SK-N-SH (cell line): ENCODE measurements around the gene DNAJC1. TPM values are rescaled to one million over a fixed set of nuclear protein-coding genes. Genes with fewer than 3 reads are reported as not detected.

Experiments
- CTCF ChIA-PET: fragments of 300-600, 350-600 bp; formaldehyde crosslinking; extraction: SDS; loops from one replicate; lab custom pipeline; 2021; lab: Yijun Ruan, JAX
- POLR2A ChIA-PET: fragments of 350-600 bp; sonication (Branson Sonifier 250); formaldehyde crosslinking; extraction: SDS; loops from one replicate; lab custom pipeline; 2020; ENCODE audit warnings: antibody characterized with exemption, inconsistent platforms; lab: Yijun Ruan, JAX
- DNase-seq: peaks from one replicate; pipeline ENCODE4 v3.0.0; 2012
- H2AFZ ChIP-seq: fragments of 200-600 bp; sonication (generic); 2 replicates; pipeline ENCODE4 v1.8.1; 2016; ENCODE audit warnings: antibody characterized with exemption, mild to moderate bottlenecking, low read depth
- H3F3A ChIP-seq: fragments of 200-600 bp; sonication (generic); replicated peaks from 2 replicates; pipeline ENCODE3; 2016; ENCODE audit warnings: antibody characterized with exemption, mild to moderate bottlenecking; ENCODE audit not compliant: insufficient read depth
- H3K27ac ChIP-seq, 2 experiments: fragments of 200-500 bp in 1 of 2; fragments of 200-600 bp in 1 of 2; sonication (Bioruptor generic) in 1 of 2; sonication (generic), shearing (Covaris generic) in 1 of 2; 2 replicates each; pipeline versions ENCODE4 v1.5.1 to v1.6.1; 2014 to 2016; ENCODE audit warnings: low read depth in 2 of 2, inconsistent platforms in 1 of 2, low read length in 1 of 2, mild to moderate bottlenecking in 1 of 2, mixed read lengths in 1 of 2
- H3K27me3 ChIP-seq: fragments of 200-600 bp; sonication (generic), shearing (Covaris generic); 2 replicates; pipeline ENCODE4 v1.6.1; 2016; ENCODE audit warnings: mixed run types; ENCODE audit not compliant: insufficient read depth
- H3K36me3 ChIP-seq, 2 experiments: fragments of 200-500 bp in 1 of 2; fragments of 200-600 bp in 1 of 2; sonication (Bioruptor generic) in 1 of 2; sonication (generic) in 1 of 2; replicated peaks in 1 of 2; 2 replicates each; pipeline versions ENCODE3 to v1.5.1; 2014 to 2016; ENCODE audit warnings: low read length in 1 of 2, mild to moderate bottlenecking in 1 of 2; ENCODE audit not compliant: insufficient read depth in 2 of 2, control insufficient read depth in 1 of 2
- H3K4me1 ChIP-seq, 2 experiments: fragments of 200-500 bp in 1 of 2; fragments of 200-600 bp in 1 of 2; sonication (Bioruptor generic) in 1 of 2; sonication (generic), shearing (Covaris generic) in 1 of 2; 2 replicates each; pipeline versions ENCODE4 v1.5.1 to v1.6.1; 2014 to 2016; ENCODE audit warnings: low read depth in 1 of 2, low read length in 1 of 2, mixed run types in 1 of 2; ENCODE audit not compliant: insufficient read depth in 2 of 2, control insufficient read depth in 1 of 2
- H3K4me2 ChIP-seq: fragments of 200-600 bp; sonication (generic), shearing (Covaris generic); 2 replicates; pipeline ENCODE4 v1.6.1; 2017; ENCODE audit warnings: mixed run types
- H3K4me3 ChIP-seq, 2 experiments: fragments of 200-500 bp in 1 of 2; fragments of 200-600 bp in 1 of 2; sonication (Bioruptor generic) in 1 of 2; sonication (generic), shearing (Covaris generic) in 1 of 2; 2 replicates each; pipeline versions ENCODE4 v1.5.1 to v1.8.1; 2014 to 2016; ENCODE audit warnings: low read depth in 2 of 2, inconsistent platforms in 1 of 2, low read length in 1 of 2, mild to moderate bottlenecking in 1 of 2, mixed read lengths in 1 of 2, moderate library complexity in 1 of 2
- H3K79me2 ChIP-seq: fragments of 200-600 bp; sonication (generic); 2 replicates; pipeline ENCODE4 v1.8.1; 2017; ENCODE audit warnings: mild to moderate bottlenecking; ENCODE audit not compliant: insufficient read depth
- H3K9ac ChIP-seq: fragments of 200-600 bp; sonication (generic); 2 replicates; pipeline ENCODE4 v1.6.1; 2017; ENCODE audit warnings: mixed run types
- H3K9me2 ChIP-seq: fragments of 200-600 bp; sonication (generic); 2 replicates; pipeline ENCODE4 v1.6.1; 2017; ENCODE audit warnings: mixed run types
- H3K9me3 ChIP-seq: fragments of 200-600 bp; sonication (generic); 2 replicates; pipeline ENCODE4 v1.6.1; 2017; ENCODE audit warnings: mixed run types, mild to moderate bottlenecking, moderate library complexity
- H4K20me1 ChIP-seq: fragments of 200-600 bp; sonication (generic); 2 replicates; pipeline ENCODE4 v1.6.1; 2017; ENCODE audit warnings: mild to moderate bottlenecking, mixed run types; ENCODE audit not compliant: insufficient read depth
- CTCF ChIP-seq: fragments of 200-600 bp; sonication (generic); IDR thresholded peaks from 2 replicates; pipeline ENCODE4 v1.6.1; 2017; ENCODE audit warnings: antibody characterized with exemption, mild to moderate bottlenecking, moderate library complexity
- EZH2phosphoT487 ChIP-seq: fragments of 200-600 bp; sonication (generic); IDR thresholded peaks from 2 replicates; pipeline ENCODE4 v1.6.1; 2017; ENCODE audit warnings: low read depth, mixed run types, mild to moderate bottlenecking, antibody characterized with exemption, moderate library complexity, borderline replicate concordance
- FOXJ3 ChIP-seq: sonication (generic); formaldehyde crosslinking; IDR thresholded peaks from 2 replicates; pipeline ENCODE4 v1.5.1; 2020; ENCODE audit warnings: mild to moderate bottlenecking, missing genetic modification reagents
- GABPA ChIP-seq: IDR thresholded peaks from 2 replicates; pipeline ENCODE4 v1.4.0; 2012; ENCODE audit warnings: low read depth, mild to moderate bottlenecking
- GATA2 ChIP-seq: sonication (generic); formaldehyde crosslinking; IDR thresholded peaks from 2 replicates; pipeline ENCODE4 v1.5.0; 2020; ENCODE audit warnings: mild to moderate bottlenecking, missing genetic modification reagents
- JUND ChIP-seq: IDR thresholded peaks from 2 replicates; pipeline ENCODE4 v1.4.0; 2012
- MXI1 ChIP-seq: IDR thresholded peaks from 2 replicates; pipeline ENCODE4 v1.6.1; 2012; ENCODE audit warnings: mild to moderate bottlenecking, low read depth, low read length, improper control_type of control experiment
- NRF1 ChIP-seq: IDR thresholded peaks from 2 replicates; pipeline ENCODE4 v1.6.1; 2012; ENCODE audit warnings: low read depth, mild to moderate bottlenecking, low read length
- PBX3 ChIP-seq: IDR thresholded peaks from 2 replicates; pipeline ENCODE4; 2012
- POLR2AphosphoS5 ChIP-seq: IDR thresholded peaks from 2 replicates; pipeline ENCODE4 v1.6.1; 2012; ENCODE audit warnings: low read depth, low read length
- RAD21 ChIP-seq: IDR thresholded peaks from 2 replicates; pipeline ENCODE4 v1.6.1; 2012; ENCODE audit warnings: mild to moderate bottlenecking, low read length
- REST ChIP-seq: IDR thresholded peaks from 2 replicates; pipeline ENCODE4 v1.6.1; 2012; ENCODE audit warnings: mild to moderate bottlenecking, low read depth, low read length, moderate library complexity
- RXRA ChIP-seq: IDR thresholded peaks from 2 replicates; pipeline ENCODE4 v1.4.0; 2012; ENCODE audit warnings: low read depth, mild to moderate bottlenecking, borderline replicate concordance
- SIN3A ChIP-seq: IDR thresholded peaks from 2 replicates; pipeline ENCODE4 v1.6.1; 2012; ENCODE audit warnings: low read depth, mild to moderate bottlenecking, low read length, moderate library complexity, borderline replicate concordance
- SMC3 ChIP-seq: IDR thresholded peaks from 2 replicates; pipeline ENCODE4 v1.6.1; 2012; ENCODE audit warnings: low read depth, low read length, improper control_type of control experiment
- TAF1 ChIP-seq: IDR thresholded peaks from 2 replicates; pipeline ENCODE4 v1.6.1; 2012; ENCODE audit warnings: low read depth, mild to moderate bottlenecking, low read length, moderate library complexity, borderline replicate concordance
- USF1 ChIP-seq: IDR thresholded peaks from 2 replicates; pipeline ENCODE4 v1.4.0; 2012; ENCODE audit warnings: low read depth, borderline replicate concordance
- YY1 ChIP-seq: IDR thresholded peaks from 2 replicates; pipeline ENCODE4 v1.4.0; 2012; ENCODE audit warnings: low read depth, mild to moderate bottlenecking
- ZBTB33 ChIP-seq: IDR thresholded peaks from 2 replicates; pipeline ENCODE4 v1.4.0; 2012; ENCODE audit warnings: low read depth, borderline replicate concordance
- WGBS: methylation state at CpG from one replicate; pipeline ENCODE4 v1.1.6; 2017; ENCODE audit warnings: low lambda C conversion rate; 5-methylcytosine and 5-hydroxymethylcytosine counted together
- polyA plus RNA-seq, 3 experiments: library from polyadenylated mRNA; depleted of rRNA; stranded (reverse); fragments of >200 nt; gene quantifications; 2 replicates each; pipeline ENCODE4 v1.2.3, GENCODE V29; 2012

The DNAJC1 gene
- polyA plus RNA-seq, 1 of the 3 experiments (the other 2 are of a cell fraction) = 9.3 TPM

GRCh38 chr10:21749788-21750187 is 253.7 kb downstream of the DNAJC1 start:
- DNase-seq = no peak
- no peak overlapping the region for H3K4me2 ChIP-seq
- no peaks in the 10 kb centered on the region for H3F3A ChIP-seq
- no peak overlapping the region for H3K9ac ChIP-seq
- H3K36me3 ChIP-seq = peaks cover 3 to 7% of the 10 kb centered on the region in 2 experiments
- no peaks in the 10 kb centered on the region for H3K9me2 ChIP-seq
- H3K27me3 ChIP-seq = no peaks in the 10 kb centered on the region
- H3K27ac ChIP-seq = no peak overlapping the region
- TF ChIP-seq GABPA (no peak), GATA2 (CRISPR knock-in tag) (no peak), POLR2AphosphoS5 (no peak)
- H4K20me1 ChIP-seq = no peaks in the 10 kb centered on the region
- ChIA-PET CTCF (interaction anchor here (0.9 to 1.7 kb wide), 2 partner anchors 17 kb away, joined by 3 to 5 read pairs; no protein-coding TSS in a partner anchor), POLR2A (no interaction called here)
- H3K4me3 ChIP-seq = no peak overlapping the region
- WGBS = 89% methylated on average over 3 of the region's 3 CpGs
- peaks cover 0 to 17% of the 10 kb centered on the region in 2 experiments; a peak in 1 of 4 replicates for H3K4me1 ChIP-seq
- no peak overlapping the region for H2AFZ ChIP-seq
- no peaks in the 10 kb centered on the region for H3K79me2 ChIP-seq
- no peaks in the 10 kb centered on the region for H3K9me3 ChIP-seq

- POLR2A ChIA-PET = no interaction called here
- no peak for DNase-seq
- 98% methylated on average over 4 of the region's 4 CpGs for WGBS
- no peak for TF ChIP-seq USF1
- no peak for TF ChIP-seq SMC3
- no peak for TF ChIP-seq FOXJ3 (CRISPR knock-in tag)
- TF ChIP-seq SIN3A = no peak
- no peak for TF ChIP-seq CTCF
- TF ChIP-seq EZH2phosphoT487 = no peak
- no peak for TF ChIP-seq RAD21
- TF ChIP-seq REST = no peak
- no peak for TF ChIP-seq JUND
- TF ChIP-seq GABPA = no peak
- TF ChIP-seq MXI1 = no peak
- TF ChIP-seq ZBTB33 = no peak
- TF ChIP-seq NRF1 = no peak
- no peak for TF ChIP-seq TAF1
- no peak for TF ChIP-seq YY1
- TF ChIP-seq POLR2AphosphoS5 = no peak
- TF ChIP-seq PBX3 = no peak
- no peak for TF ChIP-seq RXRA
Measured at GRCh38 chr10:21747809-21748208, 255.7 kb downstream of the DNAJC1 start.

More at GRCh38 chr10:21747809-21748208, 255.7 kb downstream of the DNAJC1 start:
- Histone ChIP-seq H3K27me3 (no peaks in the 10 kb centered on the region), H3K4me1 (peaks cover 0 to 6% of the 10 kb centered on the region in 2 experiments; a peak in 1 of 4 replicates), H3K36me3 (peaks cover 17 to 23% of the 10 kb centered on the region in 2 experiments), H3K9ac (no peak overlapping the region), H3K9me2 (no peaks in the 10 kb centered on the region), H4K20me1 (no peaks in the 10 kb centered on the region), H3K9me3 (no peaks in the 10 kb centered on the region), H2AFZ (no peak overlapping the region), H3K27ac (no peak overlapping the region), H3K4me3 (no peak overlapping the region), H3K79me2 (no peaks in the 10 kb centered on the region), H3F3A (no peaks in the 10 kb centered on the region), H3K4me2 (no peak overlapping the region)
- CTCF ChIA-PET = interaction anchor here (1.1 kb wide), 1 partner anchor 16 kb away, joined by 6 read pairs; no protein-coding TSS in a partner anchor
